IPS DF 19.7 (cell line): Measurements from ENCODE around the gene TTC34.

Experiments
- DNase-seq: peaks from one replicate; pipeline ENCODE4 v3.0.0-alpha.2; 2013; ENCODE audit warnings: low read depth, low spot score

TTC34 gene

GRCh38 chr1:2592672-2593071, 208.8 kb downstream of the TTC34 start:
- no peak for DNase-seq

- no peak for DNase-seq
Observed at GRCh38 chr1:2591581-2592261, 209.8 kb downstream of the TTC34 start.

- DNase-seq, result no peak
Observed at GRCh38 chr1:2591233-2591580, 210.3 kb downstream of the TTC34 start.

DNA sequence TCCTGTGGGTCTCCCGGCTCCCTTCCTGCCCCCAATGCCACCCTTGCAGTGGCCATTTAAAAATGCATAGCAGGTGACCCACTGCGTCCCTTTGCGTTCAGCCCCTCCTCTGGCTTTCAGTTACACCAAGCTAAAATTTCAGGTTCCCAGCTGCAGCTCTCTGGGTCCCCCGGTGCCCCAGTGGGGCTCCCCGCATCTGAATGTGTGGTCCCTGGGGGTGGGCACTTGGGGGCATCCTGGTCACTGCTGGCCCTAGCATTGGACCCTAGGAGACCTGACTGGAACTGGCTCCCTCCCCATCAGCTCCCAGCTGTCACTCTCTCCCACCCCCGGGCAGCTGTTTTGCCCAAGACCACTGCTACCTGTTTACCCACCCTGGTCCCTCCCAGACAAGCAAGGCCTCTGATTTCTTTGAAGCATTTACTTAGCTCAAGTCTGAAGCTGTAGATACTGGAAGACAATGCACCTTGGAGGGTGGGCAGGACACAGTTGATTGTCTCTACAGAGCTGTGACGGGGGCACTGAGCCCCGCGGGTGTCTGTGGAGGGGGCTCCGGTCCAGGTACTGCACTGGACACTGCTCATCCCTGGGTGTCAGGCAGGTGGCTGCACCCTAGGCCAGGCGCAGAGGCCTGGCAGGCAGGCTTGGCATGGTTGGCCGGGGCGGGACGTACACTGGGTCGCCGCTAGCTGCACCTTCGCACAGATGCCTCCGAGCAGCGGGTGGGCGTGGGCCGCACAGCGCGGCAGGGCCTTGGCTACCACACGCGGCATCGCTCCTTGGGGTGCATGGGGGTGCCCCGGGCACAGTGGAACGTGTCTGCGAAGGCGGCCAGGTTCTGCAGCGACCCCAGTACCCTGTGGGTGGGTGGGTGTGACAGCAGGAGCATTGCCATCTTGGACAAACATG, 211.0 kb downstream of the TTC34 start:
- no peak for DNase-seq

GRCh38 chr1:2589431-2590232, 211.9 kb downstream of the TTC34 start:
- no peak for DNase-seq

- DNase-seq, result no peak
Observed at GRCh38 chr1:2588661-2589430, 212.6 kb downstream of the TTC34 start.

- DNase-seq, result no peak
Observed at GRCh38 chr1:2587860-2588571, 213.5 kb downstream of the TTC34 start.

DNA sequence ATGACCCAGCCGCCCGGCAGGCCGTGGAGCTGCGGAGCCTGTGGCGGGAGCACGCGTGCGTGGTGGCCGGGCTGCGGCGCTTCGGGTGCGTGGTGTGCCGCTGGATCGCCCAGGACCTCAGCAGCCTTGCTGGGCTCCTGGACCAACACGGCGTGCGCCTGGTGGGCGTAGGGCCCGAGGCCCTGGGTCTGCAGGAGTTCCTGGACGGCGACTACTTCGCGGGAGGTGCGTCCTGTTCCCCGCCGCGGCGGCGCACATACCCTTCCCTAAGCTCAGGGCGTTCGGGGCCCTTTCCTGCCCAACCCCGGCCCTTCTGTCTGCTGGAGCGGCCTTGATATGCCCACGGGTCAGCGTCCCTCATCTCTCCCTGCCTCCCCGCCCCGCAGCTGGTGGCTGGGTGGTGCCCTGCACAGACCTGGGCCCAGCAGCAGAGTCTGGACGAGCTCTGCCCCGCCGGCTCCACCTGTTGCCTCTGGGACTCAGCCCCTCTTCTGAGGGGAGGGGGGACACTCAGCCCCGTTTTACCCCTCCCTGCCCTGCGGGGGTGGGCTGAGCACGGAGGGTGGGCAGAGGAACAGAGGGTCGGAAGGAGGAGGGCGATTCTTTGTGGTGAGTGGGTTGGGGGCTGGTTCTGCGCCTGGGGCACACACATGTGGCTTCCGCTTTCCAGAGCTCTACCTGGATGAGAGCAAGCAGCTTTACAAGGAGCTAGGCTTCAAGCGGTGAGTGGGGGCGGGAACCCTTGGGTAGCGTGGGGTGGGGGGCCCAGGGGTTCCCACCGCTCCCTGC, 214.2 kb downstream of the TTC34 start:
- DNase-seq, result no peak

- peak; percentile 83 for DNase-seq
Observed at GRCh38 chr1:2586154-2587070, 215.1 kb downstream of the TTC34 start, which contains the start of gene PRXL2B. Gene PRXL2B, plus strand, starts transcription at chr1:2586777. Its CDS starts 109 bp downstream, at chr1:2586886.
